HS-27A (cell line): Measurements from ENCODE around the gene TSPAN7.

Source experiments
- DNase-seq: peaks from one replicate; pipeline ENCODE4 v3.0.0-alpha.2; 2012; ENCODE audit warnings: low read depth, missing footprints

The TSPAN7 gene

GRCh38 chrX:38649221-38649620, 87.9 kb downstream of the TSPAN7 start:
- DNase-seq, result no peak

DNA sequence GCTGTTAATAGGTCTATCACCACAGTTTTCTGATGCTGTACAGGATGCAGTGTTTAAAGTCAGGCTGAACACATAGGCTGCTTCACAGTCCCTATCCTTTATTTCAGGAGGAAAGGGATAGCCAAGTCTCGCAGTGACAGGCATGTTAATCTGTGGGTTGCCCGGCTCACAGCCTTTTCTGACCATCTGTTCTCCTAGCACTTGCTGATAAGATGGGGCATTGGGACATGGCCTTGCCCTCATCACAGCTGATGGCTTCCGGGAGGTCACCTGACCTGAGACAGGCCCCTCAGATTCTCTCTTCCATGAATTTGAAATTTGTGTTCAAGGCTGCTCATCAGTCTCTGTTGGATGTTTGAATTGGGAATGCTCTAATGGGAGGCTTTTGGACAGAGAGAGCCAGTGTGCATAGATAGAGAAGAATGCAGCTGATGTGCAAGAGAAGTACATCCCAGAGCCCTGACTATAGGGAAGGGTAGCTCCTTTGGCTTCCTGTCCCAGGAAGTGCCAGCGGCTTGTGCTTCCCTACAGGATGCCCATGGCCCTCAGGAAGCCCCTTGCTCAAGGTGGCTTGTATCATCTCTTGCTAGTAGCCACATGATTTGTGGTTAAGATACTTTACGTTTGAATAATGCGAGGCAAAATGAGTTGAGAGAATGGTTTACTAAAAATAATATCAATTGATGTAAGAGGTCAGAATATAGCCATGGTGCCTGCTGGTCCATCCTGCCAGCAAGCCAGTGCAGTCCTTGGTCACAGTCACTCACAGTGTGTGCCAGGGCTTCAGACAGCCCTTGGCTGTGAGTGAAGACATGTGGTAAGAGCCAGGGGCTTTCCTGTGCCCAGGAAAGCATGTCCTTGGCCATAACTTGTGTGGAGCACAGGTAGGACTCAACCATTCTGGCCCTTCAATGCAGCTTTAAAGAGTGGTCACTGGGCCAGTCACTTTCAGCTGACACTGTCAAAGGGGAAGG, 88.6 kb downstream of the TSPAN7 start:
- DNase-seq, result no peak

DNA sequence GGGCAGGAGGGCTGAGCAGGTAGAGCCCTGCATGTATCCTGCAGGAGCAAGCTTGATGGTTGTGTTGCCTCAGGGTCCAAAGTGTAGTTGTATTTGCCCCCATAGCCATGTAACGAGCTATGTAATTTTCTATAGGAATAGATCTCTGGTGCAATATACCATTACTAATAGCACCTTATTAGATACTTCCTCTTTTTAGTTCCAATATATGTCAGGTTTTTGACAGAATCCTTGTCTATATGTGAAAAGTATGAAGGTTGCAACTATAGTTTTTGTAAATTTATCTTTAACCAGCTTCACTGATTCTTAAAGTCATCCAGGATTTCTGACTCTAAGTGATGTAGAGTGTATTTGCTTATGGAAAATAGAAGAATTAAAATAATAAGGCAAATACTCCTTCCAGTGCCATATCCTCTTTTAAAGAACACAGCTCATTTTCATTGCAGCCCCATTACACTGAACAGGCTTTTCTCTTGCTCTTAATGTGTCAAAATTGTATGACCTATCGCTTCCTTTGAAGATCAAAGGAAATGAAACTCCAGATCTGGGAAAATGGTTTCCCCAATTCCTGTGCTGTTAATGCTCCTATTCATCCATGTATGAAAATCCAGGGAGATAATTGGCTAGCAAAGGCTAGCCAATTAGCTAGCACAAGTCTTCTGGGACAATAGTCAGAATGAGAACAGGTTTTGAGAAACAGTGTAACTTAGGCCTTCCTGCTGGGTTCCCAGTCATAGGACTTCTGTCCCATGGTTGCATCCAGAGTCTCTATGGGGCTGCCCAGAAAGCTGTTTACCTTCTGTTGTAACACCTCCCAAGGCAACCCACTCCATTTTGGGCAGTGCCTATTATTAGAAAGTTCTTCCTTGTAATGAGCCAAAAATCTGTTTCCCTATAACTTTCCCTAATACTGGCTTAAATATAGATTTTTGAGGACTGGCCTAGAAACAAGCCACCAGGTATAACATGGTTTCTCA, 90.6 kb downstream of the TSPAN7 start:
- no peak for DNase-seq

GRCh38 chrX:38652934-38653442, 91.6 kb downstream of the TSPAN7 start:
- DNase-seq, result no peak

GRCh38 chrX:38654302-38654701, 93.0 kb downstream of the TSPAN7 start:
- no peak for DNase-seq

DNA sequence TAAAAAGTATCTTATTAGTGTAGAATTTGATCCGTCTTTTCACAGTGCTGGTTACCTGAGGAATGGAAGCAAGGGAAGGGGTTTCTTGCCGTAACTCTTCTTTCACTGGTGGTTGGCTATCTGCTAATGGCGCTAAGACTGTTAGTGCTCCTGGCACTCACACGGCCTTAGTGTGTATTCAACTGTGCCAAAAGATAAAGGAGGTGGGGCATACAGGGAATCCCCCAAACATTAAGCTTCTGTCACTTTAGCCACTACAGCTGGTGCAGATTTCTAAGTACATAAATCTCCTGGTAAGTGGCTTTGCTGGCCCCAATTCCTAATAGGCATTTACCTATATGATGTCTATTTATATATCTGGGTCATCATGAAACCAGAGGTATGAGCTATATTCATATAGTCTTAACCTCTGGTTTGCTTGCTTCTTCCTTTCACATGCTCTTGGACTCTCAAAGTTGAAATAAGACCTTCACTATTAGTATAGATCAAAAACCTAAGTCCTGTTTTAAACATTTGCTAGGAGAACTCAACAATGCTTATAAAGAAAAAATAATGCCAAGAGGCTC, 95.1 kb downstream of the TSPAN7 start:
- DNase-seq, result no peak

- no peak for DNase-seq
Observed at GRCh38 chrX:38657562-38657961, 96.2 kb downstream of the TSPAN7 start.

DNA sequence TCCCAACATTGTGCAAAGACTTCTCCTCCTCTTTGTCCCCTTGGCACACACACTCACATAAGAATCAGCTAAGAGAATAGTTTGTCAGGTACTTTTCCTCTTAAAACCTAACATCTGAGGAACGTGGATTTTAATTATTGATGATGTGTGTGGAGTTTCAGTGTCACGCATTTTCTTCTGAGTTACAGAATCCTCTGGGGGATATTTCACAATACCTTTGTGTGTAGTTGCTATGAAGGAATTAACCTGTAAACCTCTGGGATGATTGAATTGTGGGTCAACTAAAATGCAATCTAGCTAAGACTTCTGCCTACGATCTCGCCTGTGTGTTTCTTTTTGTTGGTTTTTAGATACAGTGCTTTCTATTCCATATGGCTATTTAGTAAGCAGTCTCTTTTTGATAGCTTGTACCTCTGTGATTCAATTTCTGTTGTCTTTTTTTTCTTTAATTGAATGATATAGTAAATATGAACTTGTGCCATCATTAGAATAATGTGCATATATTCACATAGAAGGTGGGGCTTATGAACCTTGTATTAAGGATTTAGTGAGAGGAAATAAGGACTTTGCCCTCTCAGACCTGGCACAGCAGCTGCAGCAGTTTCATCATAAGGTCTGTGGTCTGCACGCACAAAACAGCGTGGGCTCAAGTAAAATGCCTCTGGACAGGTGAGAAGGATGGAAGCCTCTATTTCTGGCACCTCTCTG, 99.2 kb downstream of the TSPAN7 start:
- no peak for DNase-seq

DNA sequence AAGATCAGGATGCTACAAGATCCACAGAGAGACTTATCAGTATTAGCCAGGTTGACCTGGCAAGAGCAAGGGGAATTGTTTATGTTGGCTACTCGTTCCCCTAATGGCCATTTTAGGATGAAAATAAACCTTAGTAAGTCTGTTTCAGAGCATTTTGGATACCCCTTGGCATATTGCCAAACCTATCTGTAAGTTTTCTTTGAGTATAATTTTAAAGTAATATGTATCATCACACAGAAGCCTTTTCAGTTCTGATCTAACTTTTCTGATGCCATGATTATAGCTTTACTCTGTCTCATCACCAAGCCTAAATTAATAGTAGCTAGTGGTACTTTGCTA, 99.7 kb downstream of the TSPAN7 start:
- DNase-seq, result no peak

DNA sequence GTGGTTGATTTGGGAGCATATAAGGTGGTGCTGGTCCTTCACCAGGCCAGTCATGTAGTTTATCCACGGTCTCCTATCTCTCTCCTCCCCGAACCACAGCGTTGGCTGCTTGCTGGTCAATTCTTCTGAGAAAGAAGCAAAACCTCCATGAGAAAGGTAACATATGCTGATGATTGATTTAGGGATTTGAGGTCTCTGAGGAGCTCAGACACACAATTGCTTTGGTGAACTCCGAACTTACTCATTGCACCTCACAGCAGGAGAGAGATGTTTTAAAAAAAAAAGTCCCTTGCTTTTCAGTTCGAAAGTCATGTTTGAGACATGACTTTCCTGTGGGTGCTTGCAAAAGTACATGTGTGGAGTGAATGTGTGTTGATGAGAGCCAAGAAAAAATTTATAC, 100.2 kb downstream of the TSPAN7 start:
- no peak for DNase-seq

GRCh38 chrX:38662640-38663039, 101.3 kb downstream of the TSPAN7 start:
- DNase-seq, result no peak

GRCh38 chrX:38664285-38664684, 102.9 kb downstream of the TSPAN7 start:
- DNase-seq, result no peak

DNA sequence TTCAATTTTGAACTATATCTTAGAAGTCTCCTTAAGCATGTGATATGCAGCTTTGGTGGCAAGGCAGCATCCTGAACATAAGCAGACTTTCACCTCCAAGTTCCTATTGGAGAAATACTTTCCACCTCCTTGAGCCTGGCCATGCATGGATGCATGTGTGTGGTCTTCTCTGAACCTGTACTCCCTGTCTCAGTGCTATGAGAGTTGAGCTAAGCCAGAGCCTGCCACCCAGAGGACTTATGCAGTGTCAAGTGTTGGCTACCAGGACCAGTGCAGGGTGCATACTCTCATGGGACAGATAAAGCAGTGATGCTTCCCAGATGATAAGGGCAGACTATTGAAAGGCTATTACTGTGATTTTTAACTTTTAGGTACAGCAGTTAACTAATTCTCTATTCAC, 105.6 kb downstream of the TSPAN7 start:
- no peak for DNase-seq

DNA sequence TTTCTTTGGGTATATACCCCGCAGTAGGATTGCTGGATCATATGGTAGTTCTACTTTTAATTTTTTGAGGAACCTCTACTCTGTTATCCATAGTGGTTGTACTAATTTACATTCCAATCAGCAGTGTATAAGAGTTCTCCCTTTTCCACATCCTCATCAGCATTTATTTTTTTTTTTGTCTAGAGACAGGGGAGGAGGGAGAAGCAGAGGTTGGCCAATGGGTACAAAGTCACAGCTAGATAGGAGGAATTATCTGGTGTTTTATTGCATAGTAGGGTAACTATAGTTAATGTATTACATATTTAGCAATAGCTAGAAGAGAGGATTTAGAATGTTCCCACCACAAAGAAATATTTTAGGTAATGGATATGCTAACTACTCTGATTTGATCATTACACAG, 107.4 kb downstream of the TSPAN7 start:
- DNase-seq, result no peak

GRCh38 chrX:38669428-38669827, 108.1 kb downstream of the TSPAN7 start:
- no peak for DNase-seq

GRCh38 chrX:38672646-38673045, 111.3 kb downstream of the TSPAN7 start:
- DNase-seq, result no peak

DNA sequence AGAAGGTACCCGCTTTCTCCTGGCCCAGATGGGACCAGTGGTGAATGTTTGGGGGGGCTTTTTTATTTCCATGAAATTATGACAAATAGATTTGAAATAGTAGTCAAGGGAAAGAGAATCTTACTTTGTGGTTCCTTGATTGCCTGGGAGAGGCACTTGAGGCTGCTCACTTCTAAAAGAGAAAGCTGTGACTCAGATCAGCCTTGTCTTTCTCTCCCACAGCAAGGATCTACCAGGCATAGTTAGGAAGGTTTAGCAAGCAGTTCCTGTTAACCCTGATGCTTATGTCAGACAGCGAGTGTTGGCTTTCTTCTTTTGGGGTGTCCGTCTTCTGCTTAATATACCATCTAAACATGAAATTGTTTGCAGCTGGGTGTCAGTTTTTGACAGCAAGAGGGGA, 114.5 kb downstream of the TSPAN7 start:
- no peak for DNase-seq

- no peak for DNase-seq
Observed at GRCh38 chrX:38678183-38678582, 116.8 kb downstream of the TSPAN7 start.

GRCh38 chrX:38678821-38679220, 117.5 kb downstream of the TSPAN7 start:
- DNase-seq, result no peak

DNA sequence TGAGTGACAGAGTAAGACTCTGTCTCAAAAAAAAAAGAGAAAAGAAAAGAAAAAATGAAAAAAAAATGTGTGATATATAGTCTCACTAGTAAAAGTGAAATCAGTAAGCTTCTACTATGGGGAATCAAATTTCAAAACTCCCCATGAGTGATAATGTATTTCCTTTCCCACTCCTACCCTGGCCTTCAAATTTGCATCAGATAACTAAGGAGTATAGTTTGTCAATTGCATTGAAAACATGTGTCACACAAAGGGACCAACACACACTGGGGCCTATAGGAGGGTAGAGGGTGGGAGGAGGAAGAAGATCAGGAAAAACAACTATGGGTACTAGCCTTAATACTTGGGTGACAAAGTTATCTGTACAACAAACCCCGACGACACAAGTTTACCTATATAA, 118.4 kb downstream of the TSPAN7 start:
- DNase-seq, result no peak

DNA sequence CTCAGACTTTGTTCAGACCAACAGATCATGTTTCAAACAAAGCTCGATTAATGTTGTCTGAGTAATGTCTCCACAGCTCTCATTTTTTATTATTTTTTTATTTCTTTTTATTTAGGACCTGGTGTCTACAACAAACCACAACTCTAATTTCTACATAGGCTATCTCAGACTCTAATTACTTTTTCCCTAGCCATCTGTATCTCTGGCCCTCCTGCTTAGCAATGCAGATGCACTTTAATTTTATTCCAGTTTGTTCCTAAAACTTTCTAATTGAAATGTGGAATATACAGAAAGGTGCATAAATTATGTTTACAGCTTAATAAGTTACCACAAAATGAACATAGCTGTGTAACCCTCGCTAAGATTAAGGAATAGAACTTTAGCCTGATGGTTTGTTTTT, 120.8 kb downstream of the TSPAN7 start:
- no peak for DNase-seq

- no peak for DNase-seq
Observed at GRCh38 chrX:38692961-38693360, 131.6 kb downstream of the TSPAN7 start.
